Fibroblast of lung (primary cell): ENCODE results near the gene RANBP1.

Source experiments
- EZH2 ChIP-seq: IDR thresholded peaks from 2 replicates; pipeline ENCODE4 v1.5.1; 2012; ENCODE audit warnings: low read length, control low read depth, mild to moderate bottlenecking; ENCODE audit errors: missing control alignments
- TF ChIP-seq, protein P1 (sequence below), 2 donors: IDR thresholded peaks in 1 of 2; conservative IDR thresholded peaks in 1 of 2; 1 replicate in 1 of 2; 2 replicates in 1 of 2; pipeline ENCODE4 v1.5.1; 2011 to 2012; ENCODE audit warnings: low read length in 2 of 2, control low read depth in 1 of 2, inconsistent platforms in 1 of 2, low read depth in 1 of 2, mild to moderate bottlenecking in 1 of 2

DNA sequence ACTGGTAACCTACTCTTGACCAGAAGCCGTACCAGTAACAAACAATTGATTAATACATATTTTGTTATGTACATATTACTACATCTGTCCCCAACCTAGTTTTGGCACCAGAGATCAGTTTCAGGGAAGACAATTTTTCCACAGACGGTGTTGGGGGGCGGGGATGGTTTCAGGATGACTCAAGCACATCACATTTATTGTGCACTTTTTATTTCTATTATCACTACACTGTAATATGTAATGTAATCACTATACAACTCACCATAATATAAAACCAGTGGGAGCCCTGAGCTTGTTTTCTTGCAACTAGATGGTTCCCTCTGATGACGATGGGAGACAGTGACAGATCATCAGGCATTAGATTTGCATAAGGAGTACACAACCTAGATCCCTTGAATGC, 20.4 kb upstream of the RANBP1 start:
- TF ChIP-seq, protein P1, sequence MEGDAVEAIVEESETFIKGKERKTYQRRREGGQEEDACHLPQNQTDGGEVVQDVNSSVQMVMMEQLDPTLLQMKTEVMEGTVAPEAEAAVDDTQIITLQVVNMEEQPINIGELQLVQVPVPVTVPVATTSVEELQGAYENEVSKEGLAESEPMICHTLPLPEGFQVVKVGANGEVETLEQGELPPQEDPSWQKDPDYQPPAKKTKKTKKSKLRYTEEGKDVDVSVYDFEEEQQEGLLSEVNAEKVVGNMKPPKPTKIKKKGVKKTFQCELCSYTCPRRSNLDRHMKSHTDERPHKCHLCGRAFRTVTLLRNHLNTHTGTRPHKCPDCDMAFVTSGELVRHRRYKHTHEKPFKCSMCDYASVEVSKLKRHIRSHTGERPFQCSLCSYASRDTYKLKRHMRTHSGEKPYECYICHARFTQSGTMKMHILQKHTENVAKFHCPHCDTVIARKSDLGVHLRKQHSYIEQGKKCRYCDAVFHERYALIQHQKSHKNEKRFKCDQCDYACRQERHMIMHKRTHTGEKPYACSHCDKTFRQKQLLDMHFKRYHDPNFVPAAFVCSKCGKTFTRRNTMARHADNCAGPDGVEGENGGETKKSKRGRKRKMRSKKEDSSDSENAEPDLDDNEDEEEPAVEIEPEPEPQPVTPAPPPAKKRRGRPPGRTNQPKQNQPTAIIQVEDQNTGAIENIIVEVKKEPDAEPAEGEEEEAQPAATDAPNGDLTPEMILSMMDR (conservative IDR thresholded peaks at IDR 0.05 in 1 of 2, IDR thresholded peaks at IDR 0.05 in 1 of 2; ENCODE audit: low read depth in 1 of 2, low read length in 2 of 2): no peak
- TF ChIP-seq EZH2: no peak
